ENCODE data around the gene TEAD2.
"Not testable (repeated sequence)": the region's sequence is repeated elsewhere in the genome, so short reads cannot be mapped to it uniquely, and the experiment has no call there.

TEAD2 gene

DNA sequence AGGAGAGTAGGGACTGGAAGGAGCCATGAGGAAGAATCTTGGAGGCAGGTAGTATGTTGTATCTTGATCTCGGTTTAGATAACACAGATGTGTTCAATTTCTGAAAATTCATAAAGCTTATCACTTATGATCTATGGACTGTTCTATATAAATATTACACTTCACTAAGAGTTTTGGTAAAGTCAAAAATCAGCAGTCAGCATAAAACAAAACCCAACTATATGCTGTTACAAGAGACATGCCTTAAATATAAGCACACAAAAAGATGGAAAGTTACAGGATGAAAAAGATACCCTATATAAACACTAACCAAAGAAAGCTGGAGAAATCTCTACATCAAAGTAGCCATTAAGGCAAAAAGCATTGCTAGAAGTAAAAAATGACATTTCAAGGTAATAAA lies 21.4 kb upstream of the TEAD2 start:
- no peak for FAIRE-seq

DNA sequence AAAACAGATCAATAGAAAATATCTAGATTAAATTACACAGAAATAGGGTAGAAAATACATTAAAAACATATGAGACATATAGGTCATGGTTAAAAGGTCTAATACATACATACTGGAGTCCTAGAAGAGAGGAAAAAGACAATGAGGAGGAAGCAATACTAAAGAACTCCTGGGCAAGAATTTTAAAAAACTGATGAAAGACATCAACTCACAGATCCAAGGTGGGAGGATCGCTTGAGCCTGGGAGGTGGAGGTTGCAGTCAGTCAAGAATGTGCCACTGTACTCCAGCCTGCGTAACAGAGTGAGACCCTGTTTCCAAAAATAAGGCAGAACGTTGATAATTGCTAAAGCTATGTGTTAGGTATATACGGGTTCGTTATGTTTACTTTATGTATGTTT lies 20.4 kb upstream of the TEAD2 start:
- no peak for FAIRE-seq

DNA sequence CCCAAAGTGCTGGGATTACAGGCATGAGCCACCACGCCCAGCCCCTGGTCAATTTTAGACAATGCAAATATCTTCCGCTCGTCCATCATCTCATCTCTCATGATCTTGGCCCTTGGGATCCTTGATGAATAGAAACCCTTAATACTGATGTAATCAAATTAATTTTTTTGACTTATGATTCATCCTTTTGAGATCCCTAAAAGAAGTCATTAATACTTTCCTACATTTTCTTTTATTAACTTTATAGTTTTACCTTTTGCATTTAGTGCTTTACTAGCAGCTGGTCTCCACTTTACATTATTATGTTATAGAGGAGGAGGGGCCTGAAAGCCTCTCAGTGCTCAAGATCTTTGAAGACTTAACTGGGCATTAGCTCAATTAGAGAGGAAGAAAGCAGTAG lies 18.2 kb upstream of the TEAD2 start:
- FAIRE-seq: no peak

DNA sequence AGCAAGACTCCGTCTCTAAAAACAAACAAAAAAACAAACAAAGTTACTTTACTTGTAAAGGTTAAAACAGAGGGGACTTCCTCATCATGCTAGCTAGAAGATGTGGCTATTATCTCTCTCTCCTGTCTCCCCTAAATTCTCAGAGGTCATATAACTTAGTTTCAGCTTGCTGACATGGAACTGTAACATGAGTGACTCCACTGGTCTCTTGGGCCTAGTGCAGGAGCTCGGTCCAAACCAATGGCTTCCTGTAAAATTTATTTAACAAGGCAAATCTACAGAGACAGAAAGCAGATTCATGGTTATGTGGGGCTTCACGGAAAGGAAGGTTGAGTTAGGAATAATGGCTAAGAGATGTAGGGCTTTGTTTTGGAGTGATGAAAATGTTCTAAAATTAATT lies 16.3 kb upstream of the TEAD2 start:
- no peak for FAIRE-seq

DNA sequence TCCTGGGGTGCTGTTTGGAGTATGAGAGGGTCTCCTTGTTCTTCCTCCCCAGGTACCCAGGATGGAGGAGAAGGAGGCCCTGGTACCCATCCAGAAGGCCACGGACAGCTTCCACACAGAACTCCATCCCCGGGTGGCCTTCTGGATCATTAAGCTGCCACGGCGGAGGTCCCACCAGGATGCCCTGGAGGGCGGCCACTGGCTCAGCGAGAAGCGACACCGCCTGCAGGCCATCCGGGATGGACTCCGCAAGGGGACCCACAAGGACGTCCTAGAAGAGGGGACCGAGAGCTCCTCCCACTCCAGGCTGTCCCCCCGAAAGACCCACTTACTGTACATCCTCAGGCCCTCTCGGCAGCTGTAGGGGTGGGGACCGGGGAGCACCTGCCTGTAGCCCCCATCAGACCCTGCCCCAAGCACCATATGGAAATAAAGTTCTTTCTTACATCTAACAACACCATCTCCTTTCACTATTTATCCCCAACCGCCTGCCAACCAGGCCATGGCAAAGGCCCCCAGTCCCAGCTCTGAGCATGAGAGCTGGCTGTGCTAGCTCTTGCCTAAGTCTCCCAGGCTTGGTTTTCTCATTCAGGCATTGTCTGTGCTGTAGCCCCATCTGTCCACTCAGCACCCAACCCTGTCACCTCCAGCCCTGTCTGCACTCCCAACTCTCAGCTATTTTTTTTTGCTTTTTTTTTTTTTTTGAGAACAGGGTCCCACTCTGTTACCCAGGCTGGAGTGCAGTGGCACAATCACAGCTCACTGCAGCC lies 12.6 kb upstream of the TEAD2 start:
- FAIRE-seq: no peak

DNA sequence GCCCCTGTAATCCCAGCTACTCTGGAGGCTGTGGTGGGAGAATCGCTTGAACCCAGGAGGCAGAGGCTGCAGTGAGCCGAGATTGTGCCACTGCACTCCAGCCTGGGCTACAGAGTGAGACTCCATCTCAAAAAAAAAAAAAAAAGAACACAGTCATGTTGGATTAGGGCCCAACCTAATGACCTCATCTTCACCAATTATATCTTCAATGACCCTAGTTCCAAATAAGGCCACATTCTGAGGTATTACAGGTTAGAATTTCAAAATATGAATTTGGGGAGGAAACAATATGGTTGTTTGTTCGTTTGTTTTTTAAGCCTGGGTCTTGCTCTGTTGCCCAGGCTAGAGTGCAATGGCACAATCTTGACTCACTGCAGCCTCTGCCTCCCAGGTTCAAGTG lies 11.0 kb upstream of the TEAD2 start:
- not testable (repeated sequence) for FAIRE-seq

GRCh38 chr19:49371184-49371583 lies 9.0 kb upstream of the TEAD2 start:
- no peak for FAIRE-seq

GRCh38 chr19:49368711-49369358 lies 6.6 kb upstream of the TEAD2 start:
- FAIRE-seq: no peak

DNA sequence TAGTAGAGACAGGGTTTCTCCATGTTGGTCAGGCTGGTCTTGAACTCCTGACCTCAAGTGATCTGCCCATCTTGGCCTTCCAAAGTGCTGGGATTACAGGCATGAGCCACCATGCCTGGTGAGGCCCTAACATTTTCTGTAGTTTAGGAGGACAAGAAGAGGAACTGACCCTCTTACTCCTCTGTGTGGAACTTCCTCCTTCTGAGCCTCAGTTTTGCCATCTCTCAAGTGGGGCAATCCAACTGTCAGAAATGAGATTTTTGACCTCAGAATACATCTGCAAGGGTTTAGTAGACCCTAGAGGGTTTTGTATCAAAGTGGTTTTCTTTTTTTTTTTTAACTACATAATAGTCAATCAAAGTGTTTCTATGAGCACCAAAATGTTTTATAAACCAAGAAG lies 3.9 kb upstream of the TEAD2 start:
- no peak for FAIRE-seq

DNA sequence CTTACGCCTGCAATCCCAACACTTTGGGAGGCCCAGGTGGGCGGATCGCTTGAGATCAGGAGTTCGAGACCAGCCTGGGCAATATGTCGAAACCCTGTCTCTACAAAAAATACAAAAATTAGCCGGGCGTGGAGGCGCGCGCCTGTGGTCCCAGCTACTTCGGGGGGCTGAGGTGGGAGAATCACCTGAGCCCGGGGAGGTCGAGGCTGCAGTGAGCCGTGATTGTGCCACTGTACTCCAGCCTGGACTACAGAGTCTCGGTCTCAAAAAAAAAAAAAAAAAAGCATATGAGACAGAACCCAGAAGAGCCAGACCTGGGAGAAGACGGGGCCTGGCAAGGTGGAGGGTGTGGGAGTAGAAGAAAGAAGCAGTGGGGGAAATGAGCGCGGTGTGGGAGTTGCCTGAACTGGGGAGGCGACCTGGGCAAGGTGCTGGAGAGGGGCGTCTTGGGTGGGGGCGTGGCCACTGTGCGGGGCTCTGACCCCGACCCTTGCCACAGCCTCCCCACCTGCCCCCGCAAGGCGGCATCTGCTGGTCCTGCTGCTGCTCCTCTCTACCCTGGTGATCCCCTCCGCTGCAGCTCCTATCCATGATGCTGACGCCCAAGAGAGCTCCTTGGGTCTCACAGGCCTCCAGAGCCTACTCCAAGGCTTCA lies 2.0 kb upstream of the TEAD2 start:
- FAIRE-seq: no peak

GRCh38 chr19:49363268-49364082 lies 1.3 kb upstream of the TEAD2 start, which contains the start of gene DKKL1:
Gene DKKL1, plus strand, starts transcription at chr19:49363877. Its CDS starts 122 bp downstream, at chr19:49363999.
- peak; percentile 99 for FAIRE-seq

DNA sequence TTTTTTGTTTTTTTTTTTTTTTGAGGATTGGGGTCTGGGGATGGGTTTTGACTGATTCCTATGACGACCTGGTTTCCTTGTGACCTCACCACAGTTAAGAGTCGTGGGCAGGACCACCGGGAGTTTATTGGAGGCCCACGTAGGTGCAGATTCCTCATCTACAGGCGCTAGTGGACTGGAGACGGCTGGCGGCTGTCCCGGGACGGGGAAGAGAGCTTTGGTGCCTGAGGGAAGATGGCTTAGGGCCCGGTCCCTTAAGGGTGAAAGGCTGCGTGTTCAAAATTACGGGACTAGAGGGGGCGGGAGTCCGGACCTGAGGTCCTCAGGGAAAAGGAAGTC lies 682 bp upstream of the TEAD2 start:
- no peak for FAIRE-seq

DNA sequence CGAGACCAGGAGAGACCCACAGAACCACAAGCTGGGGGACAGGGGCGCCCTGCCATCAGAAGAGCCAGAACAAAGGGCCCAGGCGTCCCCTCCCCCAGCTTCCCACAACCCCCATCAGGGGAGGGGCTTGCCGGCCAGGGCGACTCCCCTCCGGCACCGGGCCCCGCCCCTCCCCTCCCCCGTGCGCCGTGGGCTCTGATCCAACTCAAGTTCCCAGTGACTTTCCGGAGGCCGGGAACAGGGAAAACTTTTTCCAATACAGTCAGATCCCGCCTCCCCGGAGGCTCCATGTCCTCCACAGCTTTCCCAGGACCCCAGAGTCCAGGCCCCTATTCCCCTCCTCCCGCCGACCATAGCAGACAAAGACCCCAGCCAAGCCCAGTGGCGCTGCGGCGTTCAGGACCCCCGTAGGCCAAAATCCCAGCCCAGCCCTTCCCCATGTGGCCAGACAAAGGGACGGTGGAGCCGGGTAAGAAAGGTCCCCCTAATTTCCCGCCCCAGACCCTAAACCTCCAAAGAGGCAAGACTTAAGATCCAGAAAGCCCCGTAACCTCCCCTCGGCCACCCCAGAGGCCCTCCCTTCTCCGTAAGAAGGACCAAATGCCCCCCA lies 673 bp downstream of the TEAD2 start:
- no peak for FAIRE-seq

DNA sequence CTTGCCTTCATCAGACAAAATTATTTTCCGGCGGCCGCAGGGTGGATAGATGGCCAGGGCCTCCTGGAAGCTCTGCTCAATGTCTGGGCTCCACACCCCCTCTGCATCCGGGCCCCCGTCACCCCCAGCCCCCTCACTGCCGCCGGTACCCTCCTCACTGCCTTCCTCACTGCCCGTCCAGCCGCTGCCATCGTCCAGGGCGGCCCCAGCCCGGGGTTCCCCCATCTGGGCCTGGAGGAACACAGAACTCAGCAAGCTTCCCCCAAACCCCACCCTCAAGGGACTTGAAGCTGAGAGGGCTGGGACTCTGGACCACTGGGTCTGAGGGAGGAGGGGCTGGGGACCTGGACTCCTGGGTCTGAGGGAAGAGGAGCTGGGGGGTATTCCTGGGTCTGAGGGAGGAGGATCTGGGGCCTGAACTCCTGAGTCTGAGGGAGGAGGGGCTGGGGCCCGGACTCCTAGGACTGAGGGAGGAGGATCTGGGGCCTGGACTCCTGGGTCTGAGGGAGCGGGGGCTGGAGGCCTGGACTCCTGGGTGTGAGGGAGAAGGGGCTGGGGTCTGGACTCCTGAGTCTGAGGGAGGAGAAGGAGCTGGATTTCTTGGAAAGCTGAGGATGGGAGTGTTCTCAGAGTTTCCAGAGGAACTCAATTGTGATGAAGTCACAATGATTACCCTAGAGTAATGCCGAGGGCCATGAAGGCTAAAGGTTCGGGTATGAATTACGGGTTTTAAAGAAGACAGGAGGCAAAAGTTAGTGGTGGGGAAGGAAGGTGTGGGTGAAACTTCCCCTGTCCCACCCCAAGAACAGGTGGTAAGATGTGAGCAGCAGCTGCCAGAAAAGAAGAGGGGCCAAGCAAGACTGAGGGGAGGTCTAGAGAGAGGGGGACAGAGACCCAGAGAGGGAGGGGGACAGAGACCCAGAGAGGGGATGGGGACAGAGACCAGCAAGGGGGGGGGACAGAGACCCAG lies 2.1 kb downstream of the TEAD2 start:
- FAIRE-seq: no peak

DNA sequence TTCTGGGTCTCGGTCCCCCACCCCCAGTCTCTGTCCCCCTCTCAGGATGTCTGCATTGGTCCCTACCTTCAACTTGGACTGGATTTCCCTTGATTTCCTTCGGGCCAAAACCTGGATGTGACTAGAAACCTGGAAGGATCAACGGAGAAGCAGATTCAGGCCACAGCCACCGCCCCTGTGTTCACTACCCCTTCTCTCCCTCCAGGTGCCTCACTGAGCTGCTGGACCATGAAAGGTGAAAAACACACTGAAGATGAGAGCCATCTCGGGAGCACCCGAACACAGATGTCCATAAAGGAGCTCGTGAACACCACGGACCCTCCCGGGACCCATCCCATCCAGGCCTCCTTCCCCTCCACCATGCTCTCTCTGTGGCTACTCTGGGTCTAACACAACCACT lies 5.0 kb downstream of the TEAD2 start:
- FAIRE-seq: no peak

- FAIRE-seq: no peak
These were observed 5.8 kb downstream of the TEAD2 start for GRCh38 chr19:49356382-49356781.

GRCh38 chr19:49355909-49356353 lies 6.3 kb downstream of the TEAD2 start:
- FAIRE-seq: no peak

GRCh38 chr19:49349567-49349966 lies 12.6 kb downstream of the TEAD2 start:
- FAIRE-seq: no peak

DNA sequence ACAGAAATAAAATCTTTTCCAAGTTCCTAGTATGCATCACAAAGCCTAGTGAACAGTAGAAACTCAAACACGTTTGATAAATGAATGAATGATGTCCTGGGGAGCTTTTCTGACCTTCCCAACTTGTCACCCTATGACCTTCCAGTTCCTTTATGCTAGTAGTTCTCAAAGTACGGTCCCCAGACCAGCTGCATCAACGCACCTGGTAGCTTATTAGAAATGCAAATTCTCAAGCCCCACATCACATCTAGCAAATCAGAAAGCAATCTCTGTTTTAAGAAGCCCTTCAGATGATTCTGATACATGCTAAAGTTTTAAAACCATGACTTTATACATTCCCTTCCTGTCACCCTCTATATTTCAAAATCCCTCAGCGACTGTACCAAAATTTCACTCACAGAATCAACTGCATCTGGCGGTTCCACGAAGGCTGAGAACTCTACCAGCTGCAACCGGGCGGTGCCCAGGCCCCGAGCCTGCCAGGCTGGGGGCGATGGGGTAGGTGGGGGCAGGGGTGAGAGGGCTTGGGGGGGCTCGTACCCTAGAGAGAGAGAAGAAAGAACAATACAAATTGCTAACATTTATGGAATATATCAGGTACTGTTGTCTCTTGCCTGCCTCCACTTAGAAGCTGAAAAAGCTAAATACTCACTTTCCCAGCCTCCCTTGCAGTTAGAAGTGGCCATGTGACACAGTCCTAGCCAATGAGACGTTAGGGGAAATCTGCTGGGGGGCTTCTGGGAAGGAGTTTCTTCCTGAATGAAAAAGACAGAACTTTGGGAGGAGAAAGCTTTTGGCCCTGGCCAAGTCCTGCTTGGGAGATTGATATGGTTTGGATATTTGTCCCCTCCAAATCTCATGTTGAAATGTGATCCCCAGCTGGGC lies 13.7 kb downstream of the TEAD2 start:
- FAIRE-seq: no peak

GRCh38 chr19:49347835-49348234 lies 14.4 kb downstream of the TEAD2 start:
- FAIRE-seq: peak; percentile 95

- no peak for FAIRE-seq
These were observed 15.0 kb downstream of the TEAD2 start for GRCh38 chr19:49347191-49347590.

Data from TTC549 (cell line).